Gastroesophageal sphincter (tissue), 3 donors: ENCODE data around the gene PARD3.
"Not testable (repeated sequence)": the region's sequence is repeated elsewhere in the genome, so short reads cannot be mapped to it uniquely, and the experiment has no call there.

Experiments
- CTCF ChIP-seq, 4 experiments: fragments of 200-600 bp in 2 of 4; fragments of 450-650 bp in 2 of 4; sonication (generic) in 1 of 4; IDR thresholded peaks; one replicate each; pipeline ENCODE4 v1.5.1; 2017 to 2019; ENCODE audit warnings: antibody characterized with exemption in 4 of 4, mild to moderate bottlenecking in 2 of 4, moderate library complexity in 2 of 4
- POLR2A ChIP-seq, 2 donors: fragments of 450-650 bp; IDR thresholded peaks; one replicate each; pipeline ENCODE4 v1.6.1; 2017; ENCODE audit warnings: antibody characterized with exemption in 2 of 2, mild to moderate bottlenecking in 2 of 2, moderate library complexity in 1 of 2
- POLR2AphosphoS5 ChIP-seq: sonication (generic); formaldehyde crosslinking; IDR thresholded peaks from one replicate; pipeline ENCODE4 v1.6.1; 2017; ENCODE audit warnings: antibody characterized with exemption

GRCh38 chr10:34352599-34353204 lies 462.4 kb downstream of the PARD3 start:
- TF ChIP-seq POLR2A (IDR thresholded peaks at IDR 0.05); CTCF (IDR thresholded peaks at IDR 0.05); POLR2AphosphoS5: not testable (repeated sequence)
